Mammary epithelial cell (primary cell): ENCODE data around the gene CHI3L1.

Experiments
- EZH2 ChIP-seq: IDR thresholded peaks from 2 replicates; pipeline ENCODE4 v1.6.1; 2012; ENCODE audit warnings: low read length, inconsistent platforms, borderline replicate concordance
- TF ChIP-seq, protein P1 (sequence below), 2 donors: IDR thresholded peaks in 1 of 2; conservative IDR thresholded peaks in 1 of 2; 2 replicates each; pipeline ENCODE4 v1.5.1; 2011 to 2012; ENCODE audit warnings: inconsistent platforms in 2 of 2, low read length in 2 of 2, mild to moderate bottlenecking in 2 of 2, control low read depth in 1 of 2, low read depth in 1 of 2; ENCODE audit not compliant: insufficient read depth in 1 of 2; ENCODE audit errors: extremely low read depth in 1 of 2

DNA sequence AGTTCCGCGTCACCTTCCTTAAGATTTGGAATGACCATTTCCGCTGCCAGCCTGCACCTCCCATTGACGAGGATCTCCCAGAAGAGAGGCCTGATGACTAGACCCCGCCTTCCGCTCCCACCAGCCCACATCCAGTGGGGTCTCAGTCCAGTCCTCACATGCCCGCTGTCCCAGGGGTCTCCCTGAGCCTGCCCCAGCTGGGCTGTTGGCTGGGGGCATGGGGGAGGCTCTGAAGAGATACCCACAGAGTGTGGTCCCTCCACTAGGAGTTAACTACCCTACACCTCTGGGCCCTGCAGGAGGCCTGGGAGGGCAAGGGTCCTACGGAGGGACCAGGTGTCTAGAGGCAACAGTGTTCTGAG, 20.7 kb downstream of the CHI3L1 start:
- TF ChIP-seq, protein P1, sequence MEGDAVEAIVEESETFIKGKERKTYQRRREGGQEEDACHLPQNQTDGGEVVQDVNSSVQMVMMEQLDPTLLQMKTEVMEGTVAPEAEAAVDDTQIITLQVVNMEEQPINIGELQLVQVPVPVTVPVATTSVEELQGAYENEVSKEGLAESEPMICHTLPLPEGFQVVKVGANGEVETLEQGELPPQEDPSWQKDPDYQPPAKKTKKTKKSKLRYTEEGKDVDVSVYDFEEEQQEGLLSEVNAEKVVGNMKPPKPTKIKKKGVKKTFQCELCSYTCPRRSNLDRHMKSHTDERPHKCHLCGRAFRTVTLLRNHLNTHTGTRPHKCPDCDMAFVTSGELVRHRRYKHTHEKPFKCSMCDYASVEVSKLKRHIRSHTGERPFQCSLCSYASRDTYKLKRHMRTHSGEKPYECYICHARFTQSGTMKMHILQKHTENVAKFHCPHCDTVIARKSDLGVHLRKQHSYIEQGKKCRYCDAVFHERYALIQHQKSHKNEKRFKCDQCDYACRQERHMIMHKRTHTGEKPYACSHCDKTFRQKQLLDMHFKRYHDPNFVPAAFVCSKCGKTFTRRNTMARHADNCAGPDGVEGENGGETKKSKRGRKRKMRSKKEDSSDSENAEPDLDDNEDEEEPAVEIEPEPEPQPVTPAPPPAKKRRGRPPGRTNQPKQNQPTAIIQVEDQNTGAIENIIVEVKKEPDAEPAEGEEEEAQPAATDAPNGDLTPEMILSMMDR (conservative IDR thresholded peaks at IDR 0.05 in 1 of 2, IDR thresholded peaks at IDR 0.05 in 1 of 2; ENCODE audit: extremely low read depth in 1 of 2, insufficient read depth in 1 of 2, low read depth in 1 of 2, low read length in 2 of 2): no peak
- TF ChIP-seq EZH2: no peak
